ENCODE results near the gene FOXN3. TPM values are rescaled to one million over a fixed set of nuclear protein-coding genes. Genes with fewer than 3 reads are reported as not detected.

FOXN3 gene
- polyA plus RNA-seq, 1 donor from 2014 or later = 10.3 TPM

DNA sequence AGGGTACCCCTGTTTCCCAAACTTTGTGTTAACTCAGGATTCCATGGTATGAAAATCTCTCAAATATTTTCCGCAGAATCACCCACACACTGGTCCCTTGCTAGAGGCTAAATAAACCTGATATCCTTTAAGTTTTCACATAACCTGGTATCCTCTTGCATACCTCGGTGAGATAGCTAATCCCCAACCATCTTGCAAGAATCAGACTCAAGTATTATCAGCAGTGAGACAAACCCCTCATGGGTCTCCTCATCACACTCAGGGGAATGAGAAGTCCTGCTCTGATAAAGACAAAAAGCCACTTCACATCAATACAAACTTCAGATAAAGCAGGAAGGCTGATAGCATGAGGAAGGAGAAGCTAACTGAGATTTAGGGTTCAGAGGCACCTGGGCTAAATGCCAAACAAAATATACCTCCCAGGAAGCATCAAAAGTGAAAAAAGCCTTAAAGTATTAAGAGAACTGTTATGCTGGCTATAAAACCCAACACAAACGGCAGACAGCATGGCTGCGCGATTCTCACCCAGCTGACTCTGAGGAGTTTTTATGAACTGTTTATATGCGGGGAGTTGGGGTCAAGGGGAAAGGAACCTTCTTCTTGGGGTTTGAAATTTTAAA is 96.5 kb downstream of the FOXN3 start:
- no peaks in the 10 kb centered on the region for H3K36me3 ChIP-seq (ENCODE audit: insufficient read depth, low read length)
- H3K79me2 ChIP-seq (replicated peaks; ENCODE audit: insufficient read depth, low read length) = no peaks in the 10 kb centered on the region
- no peaks in the 10 kb centered on the region for H3K27me3 ChIP-seq (ENCODE audit: insufficient read depth, low read depth, low read length)
- no peaks in the 10 kb centered on the region for H3F3A ChIP-seq (ENCODE audit: insufficient read depth, low read length, poor library complexity, severe bottlenecking)
- H3K27ac ChIP-seq (ENCODE audit: low read length) = no peak overlapping the region
- H3K9me3 ChIP-seq (ENCODE audit: low read length) = peaks cover 3% of the 10 kb centered on the region
- no peak overlapping the region for H3K4me2 ChIP-seq (ENCODE audit: low read length)
- H3K4me3 ChIP-seq (ENCODE audit: low read length) = no peak overlapping the region
- no peak overlapping the region for H3K9ac ChIP-seq (ENCODE audit: low read length)
- no peaks in the 10 kb centered on the region for H4K20me1 ChIP-seq (ENCODE audit: insufficient read depth)
- no peak overlapping the region for H2AFZ ChIP-seq (ENCODE audit: low read depth, low read length)
- TF ChIP-seq EZH2 (IDR thresholded peaks at IDR 0.05; ENCODE audit: borderline replicate concordance, insufficient read depth, low read length, poor library complexity, severe bottlenecking) (no peak), POLR2AphosphoS5 (IDR thresholded peaks at IDR 0.05) (no peak), MXI1 (conservative IDR thresholded peaks at IDR 0.05; ENCODE audit: poor library complexity, severe bottlenecking) (no peak), EP300 (conservative IDR thresholded peaks at IDR 0.05; ENCODE audit: poor library complexity, severe bottlenecking) (no peak), TAF1 (IDR thresholded peaks at IDR 0.05; ENCODE audit: low read depth) (no peak), SMC3 (conservative IDR thresholded peaks at IDR 0.05; ENCODE audit: poor library complexity) (no peak), RAD21 (conservative IDR thresholded peaks at IDR 0.05) (no peak)
- TF ChIP-seq, protein P1, sequence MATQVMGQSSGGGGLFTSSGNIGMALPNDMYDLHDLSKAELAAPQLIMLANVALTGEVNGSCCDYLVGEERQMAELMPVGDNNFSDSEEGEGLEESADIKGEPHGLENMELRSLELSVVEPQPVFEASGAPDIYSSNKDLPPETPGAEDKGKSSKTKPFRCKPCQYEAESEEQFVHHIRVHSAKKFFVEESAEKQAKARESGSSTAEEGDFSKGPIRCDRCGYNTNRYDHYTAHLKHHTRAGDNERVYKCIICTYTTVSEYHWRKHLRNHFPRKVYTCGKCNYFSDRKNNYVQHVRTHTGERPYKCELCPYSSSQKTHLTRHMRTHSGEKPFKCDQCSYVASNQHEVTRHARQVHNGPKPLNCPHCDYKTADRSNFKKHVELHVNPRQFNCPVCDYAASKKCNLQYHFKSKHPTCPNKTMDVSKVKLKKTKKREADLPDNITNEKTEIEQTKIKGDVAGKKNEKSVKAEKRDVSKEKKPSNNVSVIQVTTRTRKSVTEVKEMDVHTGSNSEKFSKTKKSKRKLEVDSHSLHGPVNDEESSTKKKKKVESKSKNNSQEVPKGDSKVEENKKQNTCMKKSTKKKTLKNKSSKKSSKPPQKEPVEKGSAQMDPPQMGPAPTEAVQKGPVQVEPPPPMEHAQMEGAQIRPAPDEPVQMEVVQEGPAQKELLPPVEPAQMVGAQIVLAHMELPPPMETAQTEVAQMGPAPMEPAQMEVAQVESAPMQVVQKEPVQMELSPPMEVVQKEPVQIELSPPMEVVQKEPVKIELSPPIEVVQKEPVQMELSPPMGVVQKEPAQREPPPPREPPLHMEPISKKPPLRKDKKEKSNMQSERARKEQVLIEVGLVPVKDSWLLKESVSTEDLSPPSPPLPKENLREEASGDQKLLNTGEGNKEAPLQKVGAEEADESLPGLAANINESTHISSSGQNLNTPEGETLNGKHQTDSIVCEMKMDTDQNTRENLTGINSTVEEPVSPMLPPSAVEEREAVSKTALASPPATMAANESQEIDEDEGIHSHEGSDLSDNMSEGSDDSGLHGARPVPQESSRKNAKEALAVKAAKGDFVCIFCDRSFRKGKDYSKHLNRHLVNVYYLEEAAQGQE (IDR thresholded peaks at IDR 0.05; ENCODE audit: borderline replicate concordance) = no peak
- TF ChIP-seq, protein P2, sequence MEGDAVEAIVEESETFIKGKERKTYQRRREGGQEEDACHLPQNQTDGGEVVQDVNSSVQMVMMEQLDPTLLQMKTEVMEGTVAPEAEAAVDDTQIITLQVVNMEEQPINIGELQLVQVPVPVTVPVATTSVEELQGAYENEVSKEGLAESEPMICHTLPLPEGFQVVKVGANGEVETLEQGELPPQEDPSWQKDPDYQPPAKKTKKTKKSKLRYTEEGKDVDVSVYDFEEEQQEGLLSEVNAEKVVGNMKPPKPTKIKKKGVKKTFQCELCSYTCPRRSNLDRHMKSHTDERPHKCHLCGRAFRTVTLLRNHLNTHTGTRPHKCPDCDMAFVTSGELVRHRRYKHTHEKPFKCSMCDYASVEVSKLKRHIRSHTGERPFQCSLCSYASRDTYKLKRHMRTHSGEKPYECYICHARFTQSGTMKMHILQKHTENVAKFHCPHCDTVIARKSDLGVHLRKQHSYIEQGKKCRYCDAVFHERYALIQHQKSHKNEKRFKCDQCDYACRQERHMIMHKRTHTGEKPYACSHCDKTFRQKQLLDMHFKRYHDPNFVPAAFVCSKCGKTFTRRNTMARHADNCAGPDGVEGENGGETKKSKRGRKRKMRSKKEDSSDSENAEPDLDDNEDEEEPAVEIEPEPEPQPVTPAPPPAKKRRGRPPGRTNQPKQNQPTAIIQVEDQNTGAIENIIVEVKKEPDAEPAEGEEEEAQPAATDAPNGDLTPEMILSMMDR (IDR thresholded peaks at IDR 0.05; ENCODE audit: poor library complexity, severe bottlenecking) = no peak
- H3K9me2 ChIP-seq (ENCODE audit: insufficient read depth, low read length) = no peaks in the 10 kb centered on the region

DNA sequence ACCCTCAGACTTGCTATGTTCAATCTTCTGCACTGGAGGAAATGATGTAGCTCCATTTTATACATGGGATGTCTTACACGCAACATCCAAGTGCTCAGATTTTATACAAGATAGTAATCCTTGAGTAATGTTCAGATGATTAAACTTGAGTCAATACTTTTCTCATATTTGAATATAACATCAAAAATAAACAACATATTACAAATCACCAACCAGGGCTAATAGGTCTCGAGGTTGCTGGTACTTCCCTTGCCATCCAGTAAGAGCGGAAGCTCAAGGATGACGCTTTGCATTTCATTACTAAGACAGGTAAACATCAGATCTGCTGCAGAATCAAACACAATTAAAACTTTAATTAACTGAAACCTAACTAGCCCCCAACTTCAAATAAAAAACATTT is 97.3 kb downstream of the FOXN3 start:
- H3K9me2 ChIP-seq (ENCODE audit: insufficient read depth, low read length) = no peaks in the 10 kb centered on the region
- H2AFZ ChIP-seq (ENCODE audit: low read depth, low read length) = no peak overlapping the region
- no peak overlapping the region for H3K27ac ChIP-seq (ENCODE audit: low read length)
- H3K9ac ChIP-seq (ENCODE audit: low read length) = no peak overlapping the region
- no peak overlapping the region for H3K4me3 ChIP-seq (ENCODE audit: low read length)
- no peaks in the 10 kb centered on the region for H3K36me3 ChIP-seq (ENCODE audit: insufficient read depth, low read length)
- no peaks in the 10 kb centered on the region for H4K20me1 ChIP-seq (ENCODE audit: insufficient read depth)
- no peaks in the 10 kb centered on the region for H3K79me2 ChIP-seq (replicated peaks; ENCODE audit: insufficient read depth, low read length)
- peaks cover 3% of the 10 kb centered on the region for H3K9me3 ChIP-seq (ENCODE audit: low read length)
- H3K4me2 ChIP-seq (ENCODE audit: low read length) = no peak overlapping the region
- TF ChIP-seq POLR2AphosphoS5 (IDR thresholded peaks at IDR 0.05) = no peak
- TF ChIP-seq, protein P1 (IDR thresholded peaks at IDR 0.05; ENCODE audit: borderline replicate concordance) = no peak
- no peak for TF ChIP-seq SMC3 (conservative IDR thresholded peaks at IDR 0.05; ENCODE audit: poor library complexity)
- no peak for TF ChIP-seq MXI1 (conservative IDR thresholded peaks at IDR 0.05; ENCODE audit: poor library complexity, severe bottlenecking)
- no peak for TF ChIP-seq EP300 (conservative IDR thresholded peaks at IDR 0.05; ENCODE audit: poor library complexity, severe bottlenecking)
- no peak for TF ChIP-seq EZH2 (IDR thresholded peaks at IDR 0.05; ENCODE audit: borderline replicate concordance, insufficient read depth, low read length, poor library complexity, severe bottlenecking)
- no peak for TF ChIP-seq TAF1 (IDR thresholded peaks at IDR 0.05; ENCODE audit: low read depth)
- TF ChIP-seq, protein P2 (IDR thresholded peaks at IDR 0.05; ENCODE audit: poor library complexity, severe bottlenecking) = no peak
- no peak for TF ChIP-seq RAD21 (conservative IDR thresholded peaks at IDR 0.05)
- no peaks in the 10 kb centered on the region for H3K27me3 ChIP-seq (ENCODE audit: insufficient read depth, low read depth, low read length)
- H3F3A ChIP-seq (ENCODE audit: insufficient read depth, low read length, poor library complexity, severe bottlenecking) = no peaks in the 10 kb centered on the region

Measured in neural cell (in vitro differentiated cells).